ENCODE measurements around the gene JAKMIP3.

JAKMIP3 gene

DNA sequence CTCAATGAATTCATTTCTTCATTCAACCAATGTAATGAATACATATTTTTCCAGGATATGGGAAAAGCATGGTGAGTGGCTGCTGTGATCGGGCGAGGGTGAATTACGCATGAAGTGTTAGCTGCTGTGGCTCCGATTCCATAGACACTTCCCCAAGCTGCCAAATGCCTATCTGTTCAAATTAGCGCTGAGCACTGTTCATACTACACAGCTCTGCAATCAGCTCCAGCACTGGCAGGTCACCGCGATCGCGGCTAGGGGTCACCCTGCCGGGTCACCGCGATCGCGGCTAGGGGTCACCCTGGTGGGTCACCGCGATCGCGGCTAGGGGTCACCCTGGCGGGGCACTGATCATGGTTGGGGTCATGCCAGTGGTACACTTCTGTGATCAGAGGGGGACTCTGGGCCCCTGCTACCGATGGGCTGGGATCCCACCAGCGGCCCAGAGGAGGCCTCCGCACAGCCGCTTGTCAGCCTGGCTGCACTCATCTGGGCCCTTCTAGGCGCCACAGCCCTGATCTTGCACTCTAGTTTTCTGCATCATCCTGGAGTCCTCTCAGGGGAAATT is 49.3 kb downstream of the JAKMIP3 start:
- no peak for DNase-seq
